ENCODE data around the gene TMEM175.

GRCh38 chr4:991451-992296 lies 59.4 kb downstream of the TMEM175 start:
- TF ChIP-seq CTCF (conservative IDR thresholded peaks at IDR 0.05; ENCODE audit: low read depth, low read length) (no peak), EZH2 (IDR thresholded peaks at IDR 0.05; ENCODE audit: borderline replicate concordance, low read depth, low read length, poor library complexity, severe bottlenecking) (no peak)
